ENCODE data around the gene TBC1D4. TPM values are rescaled to one million over a fixed set of nuclear protein-coding genes. Genes with fewer than 3 reads are reported as not detected.

Gene TBC1D4
- total and polyA plus RNA-seq, 10 donors: 10.1 to 67.0 (median 21.6) TPM

DNA sequence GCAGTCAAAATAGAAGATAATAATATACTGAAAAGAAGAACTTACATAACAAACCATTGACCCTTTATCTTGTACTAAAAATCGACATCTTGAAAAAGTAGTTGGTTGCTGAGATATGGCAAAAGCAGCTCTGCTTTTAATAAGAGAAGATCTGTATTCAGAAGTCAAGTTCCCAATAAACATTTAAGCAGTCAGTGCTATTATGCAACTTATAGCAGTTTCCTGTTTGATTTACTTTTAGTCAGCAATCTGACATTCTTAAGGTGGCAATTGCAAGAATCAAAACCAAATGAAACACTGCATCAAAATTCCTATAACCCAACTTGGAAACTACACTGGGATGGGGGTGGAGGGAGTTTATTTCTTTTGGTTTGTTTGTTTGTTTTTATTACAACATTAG lies 165.5 kb downstream of the TBC1D4 start:
- Histone ChIP-seq H3K4me1 (peaks cover 0 to 29% (median 8%) of the 10 kb centered on the region in 6 donors), H3K27ac (peak overlapping the region in 3 of 8 donors; percentile 2 to 20 (median 17)), H3K9me3 (no peaks in the 10 kb centered on the region), H3K27me3 (replicated peaks in 1 of 7) (no peaks in the 10 kb centered on the region), H3K4me3 (no peak overlapping the region), H3K36me3 (peaks cover 0 to 10% (median 0%) of the 10 kb centered on the region in 6 donors)
- 30 to 49% (median 37%) methylated on average over 1 of the region's 1 CpG for WGBS, 5 donors
- intact Hi-C loops (cut with DNase I; ENCODE audit: low total_unique reads): no loop called here
- TF ChIP-seq, protein P1, sequence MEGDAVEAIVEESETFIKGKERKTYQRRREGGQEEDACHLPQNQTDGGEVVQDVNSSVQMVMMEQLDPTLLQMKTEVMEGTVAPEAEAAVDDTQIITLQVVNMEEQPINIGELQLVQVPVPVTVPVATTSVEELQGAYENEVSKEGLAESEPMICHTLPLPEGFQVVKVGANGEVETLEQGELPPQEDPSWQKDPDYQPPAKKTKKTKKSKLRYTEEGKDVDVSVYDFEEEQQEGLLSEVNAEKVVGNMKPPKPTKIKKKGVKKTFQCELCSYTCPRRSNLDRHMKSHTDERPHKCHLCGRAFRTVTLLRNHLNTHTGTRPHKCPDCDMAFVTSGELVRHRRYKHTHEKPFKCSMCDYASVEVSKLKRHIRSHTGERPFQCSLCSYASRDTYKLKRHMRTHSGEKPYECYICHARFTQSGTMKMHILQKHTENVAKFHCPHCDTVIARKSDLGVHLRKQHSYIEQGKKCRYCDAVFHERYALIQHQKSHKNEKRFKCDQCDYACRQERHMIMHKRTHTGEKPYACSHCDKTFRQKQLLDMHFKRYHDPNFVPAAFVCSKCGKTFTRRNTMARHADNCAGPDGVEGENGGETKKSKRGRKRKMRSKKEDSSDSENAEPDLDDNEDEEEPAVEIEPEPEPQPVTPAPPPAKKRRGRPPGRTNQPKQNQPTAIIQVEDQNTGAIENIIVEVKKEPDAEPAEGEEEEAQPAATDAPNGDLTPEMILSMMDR (IDR thresholded peaks at IDR 0.05 in 8 of 11, conservative IDR thresholded peaks at IDR 0.05 in 3 of 11): no peak
- no peak for TF ChIP-seq POLR2A (IDR thresholded peaks at IDR 0.05)
- TF ChIP-seq POLR2AphosphoS5 (IDR thresholded peaks at IDR 0.05): no peak
- DNase-seq: no peak

DNA sequence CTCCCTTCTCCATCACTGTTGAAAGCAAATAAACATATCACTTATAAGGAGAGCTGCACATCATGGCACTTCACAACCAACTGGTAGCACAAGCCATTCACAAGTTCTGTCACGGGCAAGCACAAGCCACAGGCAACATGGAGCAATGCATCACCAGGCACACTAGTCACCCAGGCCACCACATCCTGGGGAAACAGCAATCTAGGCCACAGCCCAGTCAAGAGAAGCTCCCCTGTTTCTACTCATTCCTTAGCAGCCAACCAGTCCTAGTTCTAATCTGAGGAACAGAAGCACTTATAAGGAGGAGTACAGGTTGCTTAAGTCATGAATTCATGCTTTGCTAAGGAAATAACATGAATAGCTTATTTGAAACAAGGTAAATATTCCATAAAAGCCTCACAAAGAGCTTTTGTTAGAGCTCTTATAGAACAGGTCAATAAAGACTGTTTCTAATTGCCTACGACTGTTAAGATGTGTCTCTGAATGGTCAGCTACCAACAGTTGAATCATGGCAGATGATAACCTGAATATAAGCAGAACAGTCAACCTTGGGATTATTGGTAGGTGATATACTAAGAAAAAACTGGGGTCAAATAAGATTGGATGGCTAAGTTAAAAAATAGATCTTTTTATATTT lies 169.0 kb downstream of the TBC1D4 start:
- intact Hi-C loops (cut with DNase I; ENCODE audit: low total_unique reads): no loop called here
- Histone ChIP-seq H3K36me3 (peaks cover 0 to 19% (median 0%) of the 10 kb centered on the region in 6 donors), H3K27ac (no peak overlapping the region), H3K4me3 (no peak overlapping the region), H3K9me3 (no peaks in the 10 kb centered on the region), H3K27me3 (replicated peaks in 1 of 7) (no peaks in the 10 kb centered on the region), H3K4me1 (peaks cover 0 to 18% (median 8%) of the 10 kb centered on the region in 6 donors)
- no peak for DNase-seq
- WGBS, 5 donors: 76 to 86% (median 78%) methylated on average over 2 of the region's 2 CpGs
- TF ChIP-seq POLR2AphosphoS5 (IDR thresholded peaks at IDR 0.05) (no peak), POLR2A (IDR thresholded peaks at IDR 0.05) (no peak)
- TF ChIP-seq, protein P1 (IDR thresholded peaks at IDR 0.05 in 8 of 11, conservative IDR thresholded peaks at IDR 0.05 in 3 of 11): no peak

DNA sequence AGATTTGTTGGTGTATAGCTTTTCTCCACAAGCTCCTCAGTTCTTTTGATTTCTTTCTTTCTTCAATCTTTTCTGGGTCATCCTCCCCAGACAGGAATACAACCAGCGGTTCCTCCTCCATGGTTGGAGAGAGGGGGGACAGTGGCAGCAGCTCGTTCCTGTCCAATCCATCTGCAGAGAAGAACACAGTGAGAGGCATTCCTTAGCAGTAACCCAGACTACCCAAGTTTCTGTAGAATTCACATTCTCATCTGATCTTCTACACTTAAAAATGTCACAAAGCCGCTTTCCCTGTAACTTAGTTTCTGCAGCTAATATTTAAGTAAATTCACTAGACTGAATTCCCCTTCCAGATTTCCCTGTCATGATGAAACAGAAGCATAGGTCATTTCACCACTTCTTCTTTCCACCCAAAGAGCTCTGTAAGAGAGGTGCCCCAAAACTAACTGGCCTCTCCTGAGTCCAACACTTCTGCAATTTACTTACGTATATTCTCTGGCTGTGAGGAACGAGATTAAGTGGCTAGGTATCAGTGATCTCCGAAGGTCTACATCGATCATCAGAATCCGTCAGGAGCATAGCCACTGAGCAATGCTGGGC lies 171.9 kb downstream of the TBC1D4 start:
- TF ChIP-seq POLR2AphosphoS5 (IDR thresholded peaks at IDR 0.05) (no peak), POLR2A (IDR thresholded peaks at IDR 0.05) (no peak)
- TF ChIP-seq, protein P1 (IDR thresholded peaks at IDR 0.05 in 8 of 11, conservative IDR thresholded peaks at IDR 0.05 in 3 of 11): no peak
- no peaks in the 10 kb centered on the region for H3K27me3 ChIP-seq (replicated peaks in 1 of 7)
- intact Hi-C loops (cut with DNase I; ENCODE audit: low total_unique reads): no loop called here
- H3K36me3 ChIP-seq: peaks cover 0 to 19% (median 1%) of the 10 kb centered on the region in 6 donors
- H3K4me3 ChIP-seq: no peak overlapping the region
- WGBS, 5 donors: 76 to 90% (median 78%) methylated on average over 8 of the region's 8 CpGs
- no peak overlapping the region for H3K27ac ChIP-seq
- H3K4me1 ChIP-seq: peaks cover 0 to 20% (median 4%) of the 10 kb centered on the region in 6 donors
- no peak for DNase-seq
- H3K9me3 ChIP-seq: no peaks in the 10 kb centered on the region

DNA sequence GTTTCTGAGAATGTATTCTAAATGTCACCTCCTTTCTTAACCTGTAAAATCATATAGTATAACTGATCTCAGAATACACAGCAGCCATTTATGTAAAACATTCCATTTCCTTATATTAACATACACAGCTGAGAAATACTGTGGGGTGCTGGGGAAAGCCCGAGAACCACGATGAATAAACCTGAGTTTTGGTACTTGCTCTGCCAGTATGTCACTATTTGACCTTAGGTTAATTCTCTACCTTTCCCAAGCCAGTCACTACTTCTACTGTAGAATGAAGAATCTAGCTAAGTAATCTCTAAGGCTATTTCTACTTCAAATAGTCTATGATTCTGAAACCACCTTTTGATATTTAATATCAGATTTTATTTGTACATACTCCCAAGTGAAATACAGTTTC lies 173.7 kb downstream of the TBC1D4 start:
- Histone ChIP-seq H3K9me3 (no peaks in the 10 kb centered on the region), H3K27ac (no peak overlapping the region), H3K4me1 (peaks cover 0 to 26% (median 10%) of the 10 kb centered on the region in 6 donors), H3K36me3 (peaks cover 0 to 19% (median 1%) of the 10 kb centered on the region in 6 donors), H3K27me3 (replicated peaks in 1 of 7) (no peaks in the 10 kb centered on the region), H3K4me3 (no peak overlapping the region)
- DNase-seq: no peak
- TF ChIP-seq, protein P1 (IDR thresholded peaks at IDR 0.05 in 8 of 11, conservative IDR thresholded peaks at IDR 0.05 in 3 of 11): no peak
- no peak for TF ChIP-seq POLR2AphosphoS5 (IDR thresholded peaks at IDR 0.05)
- TF ChIP-seq POLR2A (IDR thresholded peaks at IDR 0.05): no peak
- intact Hi-C loops (cut with DNase I; ENCODE audit: low total_unique reads): no loop called here
- 64 to 85% (median 75%) methylated on average over 2 of the region's 2 CpGs for WGBS, 5 donors
